Mesendoderm (in vitro differentiated cells): Measurements from ENCODE around the gene AP4M1.

ENCODE experiments used
- DNase-seq: peaks from one replicate; pipeline ENCODE4 v3.0.0; 2013
- H2AK5ac ChIP-seq: 2 replicates; pipeline ENCODE4 v1.6.1; 2013; ENCODE audit warnings: low read length, inconsistent platforms
- H2BK120ac ChIP-seq: 2 replicates; pipeline ENCODE4 v1.6.1; 2013; ENCODE audit warnings: low read depth, mild to moderate bottlenecking, low read length, moderate library complexity, mixed read lengths
- H2BK15ac ChIP-seq: replicated peaks from 2 replicates; pipeline ENCODE4 v1.6.1; 2013; ENCODE audit warnings: low read depth, mild to moderate bottlenecking, moderate library complexity
- H2BK5ac ChIP-seq: 2 replicates; pipeline ENCODE4 v1.6.1; 2013; ENCODE audit warnings: low read length, inconsistent platforms
- H3K18ac ChIP-seq: 2 replicates; pipeline ENCODE4 v1.6.1; 2013; ENCODE audit warnings: mild to moderate bottlenecking, low read length, mixed read lengths
- H3K23ac ChIP-seq: one replicate; pipeline ENCODE4 v1.6.1; 2013; ENCODE audit warnings: low read length
- H3K27ac ChIP-seq: 2 replicates; pipeline ENCODE4 v1.5.1; 2013; ENCODE audit warnings: low read depth, mild to moderate bottlenecking, inconsistent platforms, low read length, moderate library complexity
- H3K27me3 ChIP-seq: 2 replicates; pipeline ENCODE4 v1.6.1; 2013; ENCODE audit warnings: low read length, control low read depth, mild to moderate bottlenecking, inconsistent platforms; ENCODE audit not compliant: insufficient read depth, poor library complexity
- H3K36me3 ChIP-seq: 2 replicates; pipeline ENCODE4 v1.6.1; 2013; ENCODE audit warnings: low read length, inconsistent platforms; ENCODE audit not compliant: control insufficient read depth, insufficient read depth
- H3K4ac ChIP-seq: one replicate; pipeline ENCODE4 v1.6.1; 2013; ENCODE audit warnings: low read depth, mild to moderate bottlenecking, low read length, moderate library complexity
- H3K4me1 ChIP-seq: 2 replicates; pipeline ENCODE4 v1.6.1; 2013; ENCODE audit warnings: low read depth, low read length, inconsistent platforms; ENCODE audit not compliant: control insufficient read depth
- H3K4me2 ChIP-seq: 2 replicates; pipeline ENCODE4 v1.6.1; 2013; ENCODE audit warnings: low read length
- H3K4me3 ChIP-seq: 2 replicates; pipeline ENCODE4 v1.5.1; 2013; ENCODE audit warnings: mild to moderate bottlenecking, low read length
- H3K56ac ChIP-seq: one replicate; pipeline ENCODE4 v1.6.1; 2013; ENCODE audit warnings: low read length
- H3K79me1 ChIP-seq: 2 replicates; pipeline ENCODE4 v1.6.1; 2013; ENCODE audit warnings: low read length, inconsistent platforms
- H3K79me2 ChIP-seq: 2 replicates; pipeline ENCODE4 v1.6.1; 2013; ENCODE audit warnings: mild to moderate bottlenecking, low read length; ENCODE audit not compliant: control insufficient read depth, insufficient read depth
- H3K9ac ChIP-seq: 2 replicates; pipeline ENCODE4 v1.6.1; 2013; ENCODE audit warnings: low read length, inconsistent platforms
- H4K5ac ChIP-seq: one replicate; pipeline ENCODE4 v1.6.1; 2013; ENCODE audit warnings: low read length
- H4K8ac ChIP-seq: one replicate; pipeline ENCODE4 v1.6.1; 2013; ENCODE audit warnings: low read depth, mild to moderate bottlenecking, control low read depth, low read length, moderate library complexity
- WGBS: extraction: QIAGEN DNeasy Blood & Tissue Kit; methylation state at CpG from one replicate; pipeline ENCODE4 v1.1.7; 2013; ENCODE audit warnings: low lambda C conversion rate, missing lambda C conversion rate; ENCODE audit not compliant: insufficient coverage; ENCODE audit errors: extremely low coverage; 5-methylcytosine and 5-hydroxymethylcytosine counted together

The AP4M1 gene

GRCh38 chr7:100122568-100122967 is 21.1 kb downstream of the AP4M1 start:
- Histone ChIP-seq H3K79me1 (peaks cover 3% of the 10 kb centered on the region), H3K4ac (no peak overlapping the region), H3K9ac (no peak overlapping the region), H3K27me3 (no peaks in the 10 kb centered on the region), H2AK5ac (no peak overlapping the region), H3K4me1 (peaks cover 4% of the 10 kb centered on the region), H3K56ac (no peak overlapping the region), H2BK5ac (no peak overlapping the region), H3K23ac (no peak overlapping the region), H3K4me3 (no peak overlapping the region), H4K5ac (no peak overlapping the region), H3K36me3 (no peaks in the 10 kb centered on the region), H3K18ac (no peak overlapping the region), H3K27ac (no peak overlapping the region), H3K4me2 (no peak overlapping the region), H2BK15ac (no peak overlapping the region), H4K8ac (no peak overlapping the region), H2BK120ac (no peak overlapping the region), H3K79me2 (peaks cover 3% of the 10 kb centered on the region)
- WGBS = no CpG with 5 or more reads among the region's 1 CpG
- no peak for DNase-seq

GRCh38 chr7:100124301-100125230 is 23.1 kb downstream of the AP4M1 start:
- no peak for DNase-seq
- no peak overlapping the region for H4K5ac ChIP-seq
- no peak overlapping the region for H3K23ac ChIP-seq
- H3K79me2 ChIP-seq = no peaks in the 10 kb centered on the region
- peaks cover 4% of the 10 kb centered on the region for H3K4me1 ChIP-seq
- no CpG with 5 or more reads among the region's 4 CpGs for WGBS
- H3K36me3 ChIP-seq = no peaks in the 10 kb centered on the region
- no peak overlapping the region for H2BK120ac ChIP-seq
- H3K4ac ChIP-seq = no peak overlapping the region
- no peak overlapping the region for H3K18ac ChIP-seq
- no peak overlapping the region for H4K8ac ChIP-seq
- H3K4me3 ChIP-seq = no peak overlapping the region
- no peak overlapping the region for H3K56ac ChIP-seq
- no peaks in the 10 kb centered on the region for H3K79me1 ChIP-seq
- H2BK5ac ChIP-seq = no peak overlapping the region
- no peaks in the 10 kb centered on the region for H3K27me3 ChIP-seq
- H2AK5ac ChIP-seq = no peak overlapping the region
- no peak overlapping the region for H2BK15ac ChIP-seq
- H3K27ac ChIP-seq = no peak overlapping the region
- no peak overlapping the region for H3K9ac ChIP-seq
- H3K4me2 ChIP-seq = no peak overlapping the region

- Histone ChIP-seq H3K27me3 (no peaks in the 10 kb centered on the region), H3K4me2 (peak overlapping the region; percentile 57), H4K8ac (no peak overlapping the region), H2BK15ac (no peak overlapping the region), H3K9ac (peak overlapping the region; percentile 91), H3K23ac (peak overlapping the region; percentile 59), H3K79me1 (no peaks in the 10 kb centered on the region), H3K79me2 (no peaks in the 10 kb centered on the region), H3K18ac (peak overlapping the region; percentile 19), H2BK120ac (no peak overlapping the region), H3K56ac (peak overlapping the region; percentile 94), H3K36me3 (no peaks in the 10 kb centered on the region), H3K4ac (no peak overlapping the region), H2BK5ac (peak overlapping the region; percentile 61), H2AK5ac (no peak overlapping the region), H3K27ac (peak overlapping the region; percentile 91), H3K4me1 (peaks cover 2% of the 10 kb centered on the region), H4K5ac (no peak overlapping the region), H3K4me3 (peak overlapping the region; percentile 69)
- DNase-seq = no peak
- no CpG with 5 or more reads among the region's 29 CpGs for WGBS
Measured at GRCh38 chr7:100126239-100126930, 24.9 kb downstream of the AP4M1 start.

DNA sequence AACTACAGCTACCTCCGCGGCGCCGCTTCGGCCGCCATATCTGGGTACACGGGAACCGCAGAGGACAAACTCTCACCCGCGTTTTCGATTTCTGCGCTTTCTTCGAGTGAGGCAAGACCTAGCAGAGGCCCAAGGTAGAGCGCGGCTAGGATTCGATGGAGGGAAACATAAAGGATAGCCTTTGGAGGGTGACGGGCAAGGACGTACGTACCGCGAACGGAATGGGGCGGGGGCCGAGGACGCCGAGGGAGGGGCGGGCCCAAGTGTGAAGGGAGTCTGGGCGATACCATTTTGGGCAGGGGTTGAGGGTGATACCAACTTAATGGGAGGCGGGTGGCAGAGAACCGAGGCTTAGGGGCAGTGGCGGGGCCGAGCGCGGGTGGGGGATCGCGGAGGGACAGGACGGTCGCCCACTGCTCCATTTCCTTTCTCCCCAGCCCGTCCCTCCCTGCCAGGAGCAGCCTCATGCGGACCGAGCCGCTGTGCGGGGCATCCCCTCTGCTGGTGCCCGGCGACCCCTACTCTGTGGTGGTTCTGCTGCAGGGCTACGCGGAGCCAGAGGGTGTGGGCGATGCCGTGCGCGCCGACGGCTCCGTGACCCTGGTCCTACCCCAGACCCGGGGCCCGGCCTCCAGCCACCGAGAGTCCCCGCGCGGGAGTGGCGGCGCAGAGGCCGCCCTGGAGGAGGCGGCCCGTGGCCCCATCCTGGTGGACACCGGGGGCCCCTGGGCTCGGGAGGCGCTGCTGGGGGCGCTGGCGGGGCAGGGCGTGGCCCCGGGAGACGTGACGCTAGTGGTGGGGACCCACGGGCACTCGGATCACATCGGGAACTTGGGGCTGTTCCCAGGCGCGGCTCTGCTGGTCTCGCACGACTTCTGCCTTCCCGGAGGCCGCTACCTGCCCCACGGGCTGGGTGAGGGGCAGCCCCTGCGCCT is 25.8 kb downstream of the AP4M1 start, which contains the start of gene MBLAC1:
MBLAC1 (plus strand) TSS at position 37 of the 935 bp plus-strand sequence; CDS start at position 466, 429 bp downstream.
- no peak within 1 kb of the TSS for H2BK15ac ChIP-seq
- H3K27me3 ChIP-seq = no peaks in the 10 kb centered on the region

GRCh38 chr7:100127866-100128636 is 26.6 kb downstream of the AP4M1 start:
- Histone ChIP-seq H3K56ac (peak overlapping the region; percentile 94), H3K4ac (peak overlapping the region; percentile 74), H3K79me2 (no peaks in the 10 kb centered on the region), H2AK5ac (no peak overlapping the region), H3K79me1 (no peaks in the 10 kb centered on the region), H3K4me1 (peaks cover 2% of the 10 kb centered on the region), H3K23ac (no peak overlapping the region), H3K36me3 (no peaks in the 10 kb centered on the region), H3K27me3 (no peaks in the 10 kb centered on the region), H4K8ac (peak overlapping the region; percentile 2), H2BK5ac (no peak overlapping the region), H3K27ac (no peak overlapping the region), H3K18ac (peak overlapping the region; percentile 11), H3K9ac (peak overlapping the region; percentile 91), H2BK120ac (no peak overlapping the region), H3K4me3 (peak overlapping the region; percentile 63), H3K4me2 (peak overlapping the region; percentile 72), H2BK15ac (no peak overlapping the region), H4K5ac (no peak overlapping the region)
- peak; percentile 51 for DNase-seq
- WGBS = no CpG with 5 or more reads among the region's 37 CpGs

More for the DNA sequence above, 25.8 kb downstream of the AP4M1 start, which contains the start of gene MBLAC1:
- H2BK5ac ChIP-seq = peak within 1 kb of the TSS; percentile 61
- H3K79me2 ChIP-seq = no peaks in the 10 kb centered on the region
- H3K4me3 ChIP-seq = peak within 1 kb of the TSS; percentile 69
- no peak within 1 kb of the TSS for H4K5ac ChIP-seq
- H4K8ac ChIP-seq = peak within 1 kb of the TSS; percentile 2
- peak within 1 kb of the TSS; percentile 74 for H3K4ac ChIP-seq
- H3K4me2 ChIP-seq = peak within 1 kb of the TSS; percentile 72
- H3K79me1 ChIP-seq = no peaks in the 10 kb centered on the region
- no peak within 1 kb of the TSS for H2AK5ac ChIP-seq
- no peaks in the 10 kb centered on the region for H3K36me3 ChIP-seq
- H2BK120ac ChIP-seq = no peak within 1 kb of the TSS
- H3K23ac ChIP-seq = peak within 1 kb of the TSS; percentile 66
- H3K9ac ChIP-seq = peak within 1 kb of the TSS; percentile 91
- peak; percentile 95 for DNase-seq
- WGBS = no CpG with 5 or more reads among the region's 85 CpGs
- H3K27ac ChIP-seq = peak within 1 kb of the TSS; percentile 91
- H3K4me1 ChIP-seq = peaks cover 2% of the 10 kb centered on the region
- H3K56ac ChIP-seq = peak within 1 kb of the TSS; percentile 94
- H3K18ac ChIP-seq = peak within 1 kb of the TSS; percentile 19
